ENCODE results near the gene MYNN.

The MYNN gene

GRCh38 chr3:169764312-169764881 is 8.8 kb upstream of the MYNN start:
- Histone ChIP-seq H3K27me3 (ENCODE audit: insufficient read depth, low read length) (no peaks in the 10 kb centered on the region), H3K9me3 (ENCODE audit: low read length) (peaks cover 6% of the 10 kb centered on the region), H3K4me1 (ENCODE audit: insufficient read depth, low read length) (no peaks in the 10 kb centered on the region), H3K36me3 (ENCODE audit: insufficient read depth, low read length) (no peaks in the 10 kb centered on the region), H3K4me3 (ENCODE audit: low read length) (peak overlapping the region; percentile 41), H2AFZ (ENCODE audit: low read depth, low read length) (no peak overlapping the region)

- Histone ChIP-seq H3K4me3 (ENCODE audit: low read length) (peak within 1 kb of the TSS; percentile 41), H3K27me3 (ENCODE audit: insufficient read depth, low read length) (no peaks in the 10 kb centered on the region), H3K9me3 (ENCODE audit: low read length) (peaks cover 6% of the 10 kb centered on the region), H3K36me3 (ENCODE audit: insufficient read depth, low read length) (no peaks in the 10 kb centered on the region), H2AFZ (ENCODE audit: low read depth, low read length) (no peak within 1 kb of the TSS), H3K4me1 (ENCODE audit: insufficient read depth, low read length) (no peaks in the 10 kb centered on the region)
Observed at GRCh38 chr3:169764882-169765612, 8.1 kb upstream of the MYNN start, which contains the start of gene TERC. Gene TERC (minus strand): TSS chr3:169765060.

- peak within 1 kb of the TSS; percentile 40 for H3K4me3 ChIP-seq (ENCODE audit: low read length)
- H3K9me3 ChIP-seq (ENCODE audit: low read length): no peaks in the 10 kb centered on the region
- no peaks in the 10 kb centered on the region for H3K27me3 ChIP-seq (ENCODE audit: insufficient read depth, low read length)
- peaks cover 11% of the 10 kb centered on the region for H3K4me1 ChIP-seq (ENCODE audit: insufficient read depth, low read length)
- H3K36me3 ChIP-seq (ENCODE audit: insufficient read depth, low read length): no peaks in the 10 kb centered on the region
- H2AFZ ChIP-seq (ENCODE audit: low read depth, low read length): peak within 1 kb of the TSS; percentile 58
Observed at GRCh38 chr3:169769287-169770181, 3.7 kb upstream of the MYNN start, which contains the start of gene ACTRT3. Gene ACTRT3 (minus strand): TSS chr3:169769561. CDS start chr3:169769520, 41 bp downstream.

GRCh38 chr3:169771497-169772304 is 1.5 kb upstream of the MYNN start:
- peak overlapping the region; percentile 99 for H2AFZ ChIP-seq (ENCODE audit: low read depth, low read length)
- H3K9me3 ChIP-seq (ENCODE audit: low read length): no peaks in the 10 kb centered on the region
- H3K27me3 ChIP-seq (ENCODE audit: insufficient read depth, low read length): no peaks in the 10 kb centered on the region
- peaks cover 12% of the 10 kb centered on the region for H3K36me3 ChIP-seq (ENCODE audit: insufficient read depth, low read length)
- H3K4me1 ChIP-seq (ENCODE audit: insufficient read depth, low read length): peaks cover 16% of the 10 kb centered on the region
- H3K4me3 ChIP-seq (ENCODE audit: low read length): peak overlapping the region; percentile 72

- H3K9me3 ChIP-seq (ENCODE audit: low read length): no peaks in the 10 kb centered on the region
Observed at GRCh38 chr3:169772305-169772896, 795 bp upstream of the MYNN start.

GRCh38 chr3:169774186-169774585 is 990 bp downstream of the MYNN start:
- Histone ChIP-seq H2AFZ (ENCODE audit: low read depth, low read length) (no peak overlapping the region), H3K9me3 (ENCODE audit: low read length) (no peaks in the 10 kb centered on the region), H3K27me3 (ENCODE audit: insufficient read depth, low read length) (no peaks in the 10 kb centered on the region), H3K4me1 (ENCODE audit: insufficient read depth, low read length) (peaks cover 16% of the 10 kb centered on the region), H3K4me3 (ENCODE audit: low read length) (peak overlapping the region; percentile 72), H3K36me3 (ENCODE audit: insufficient read depth, low read length) (peaks cover 31% of the 10 kb centered on the region)

More at GRCh38 chr3:169772305-169772896, 795 bp upstream of the MYNN start:
- Histone ChIP-seq H2AFZ (ENCODE audit: low read depth, low read length) (peak overlapping the region; percentile 99), H3K27me3 (ENCODE audit: insufficient read depth, low read length) (no peaks in the 10 kb centered on the region), H3K36me3 (ENCODE audit: insufficient read depth, low read length) (peaks cover 13% of the 10 kb centered on the region), H3K4me1 (ENCODE audit: insufficient read depth, low read length) (peaks cover 16% of the 10 kb centered on the region), H3K4me3 (ENCODE audit: low read length) (peak overlapping the region; percentile 72)

GRCh38 chr3:169777822-169778221 is 4.6 kb downstream of the MYNN start:
- H3K4me3 ChIP-seq (ENCODE audit: low read length): no peak overlapping the region
- no peaks in the 10 kb centered on the region for H3K9me3 ChIP-seq (ENCODE audit: low read length)
- no peak overlapping the region for H2AFZ ChIP-seq (ENCODE audit: low read depth, low read length)
- H3K27me3 ChIP-seq (ENCODE audit: insufficient read depth, low read length): no peaks in the 10 kb centered on the region
- peaks cover 62% of the 10 kb centered on the region for H3K36me3 ChIP-seq (ENCODE audit: insufficient read depth, low read length)
- peaks cover 14% of the 10 kb centered on the region for H3K4me1 ChIP-seq (ENCODE audit: insufficient read depth, low read length)

GRCh38 chr3:169780742-169781141 is 7.5 kb downstream of the MYNN start:
- H3K36me3 ChIP-seq (ENCODE audit: insufficient read depth, low read length): peaks cover 77% of the 10 kb centered on the region
- no peak overlapping the region for H2AFZ ChIP-seq (ENCODE audit: low read depth, low read length)
- H3K4me3 ChIP-seq (ENCODE audit: low read length): no peak overlapping the region
- no peaks in the 10 kb centered on the region for H3K9me3 ChIP-seq (ENCODE audit: low read length)
- no peaks in the 10 kb centered on the region for H3K4me1 ChIP-seq (ENCODE audit: insufficient read depth, low read length)
- H3K27me3 ChIP-seq (ENCODE audit: insufficient read depth, low read length): no peaks in the 10 kb centered on the region

- no peak overlapping the region for H3K4me3 ChIP-seq (ENCODE audit: low read length)
- H3K36me3 ChIP-seq (ENCODE audit: insufficient read depth, low read length): peaks cover 82% of the 10 kb centered on the region
- no peak overlapping the region for H2AFZ ChIP-seq (ENCODE audit: low read depth, low read length)
- no peaks in the 10 kb centered on the region for H3K27me3 ChIP-seq (ENCODE audit: insufficient read depth, low read length)
- H3K9me3 ChIP-seq (ENCODE audit: low read length): no peaks in the 10 kb centered on the region
- H3K4me1 ChIP-seq (ENCODE audit: insufficient read depth, low read length): no peaks in the 10 kb centered on the region
Observed at GRCh38 chr3:169781209-169781855, 8.1 kb downstream of the MYNN start.

- Histone ChIP-seq H3K9me3 (ENCODE audit: low read length) (no peaks in the 10 kb centered on the region), H2AFZ (ENCODE audit: low read depth, low read length) (no peak overlapping the region), H3K27me3 (ENCODE audit: insufficient read depth, low read length) (no peaks in the 10 kb centered on the region), H3K4me1 (ENCODE audit: insufficient read depth, low read length) (no peaks in the 10 kb centered on the region), H3K36me3 (ENCODE audit: insufficient read depth, low read length) (peaks cover 65% of the 10 kb centered on the region), H3K4me3 (ENCODE audit: low read length) (no peak overlapping the region)
Observed at GRCh38 chr3:169787120-169787519, 13.9 kb downstream of the MYNN start.

- H3K36me3 ChIP-seq (ENCODE audit: insufficient read depth, low read length): peaks cover 58% of the 10 kb centered on the region
- no peaks in the 10 kb centered on the region for H3K4me1 ChIP-seq (ENCODE audit: insufficient read depth, low read length)
- H3K27me3 ChIP-seq (ENCODE audit: insufficient read depth, low read length): no peaks in the 10 kb centered on the region
- no peak overlapping the region for H3K4me3 ChIP-seq (ENCODE audit: low read length)
- H3K9me3 ChIP-seq (ENCODE audit: low read length): no peaks in the 10 kb centered on the region
- H2AFZ ChIP-seq (ENCODE audit: low read depth, low read length): no peak overlapping the region
Observed at GRCh38 chr3:169787791-169788190, 14.6 kb downstream of the MYNN start.

- Histone ChIP-seq H2AFZ (ENCODE audit: low read depth, low read length) (no peak overlapping the region), H3K4me3 (ENCODE audit: low read length) (no peak overlapping the region), H3K4me1 (ENCODE audit: insufficient read depth, low read length) (no peaks in the 10 kb centered on the region), H3K27me3 (ENCODE audit: insufficient read depth, low read length) (no peaks in the 10 kb centered on the region), H3K36me3 (ENCODE audit: insufficient read depth, low read length) (peaks cover 38% of the 10 kb centered on the region), H3K9me3 (ENCODE audit: low read length) (no peaks in the 10 kb centered on the region)
Observed at GRCh38 chr3:169790219-169790618, 17.0 kb downstream of the MYNN start.

All from neuron (in vitro differentiated cells).